HEK293T (cell line): Measurements from ENCODE around the gene UBE3B.

Experiments
- CTCF ChIA-PET: fragments of 350-600 bp; formaldehyde crosslinking; extraction: SDS; loops from one replicate; lab custom pipeline; 2021; ENCODE audit warnings: antibody characterized with exemption, inconsistent platforms; lab: Yijun Ruan, JAX
- POLR2A ChIA-PET: fragments of 350-600 bp; formaldehyde crosslinking; extraction: SDS; loops from one replicate; lab custom pipeline; 2020; ENCODE audit warnings: antibody characterized with exemption, inconsistent platforms; lab: Yijun Ruan, JAX
- DNase-seq: peaks from one replicate; pipeline ENCODE4 v3.0.0; 2012; ENCODE audit warnings: mixed read lengths; ENCODE audit errors: extremely low spot score
- ARNT ChIP-seq: fragments of 450-650 bp; IDR thresholded peaks from 2 replicates; pipeline ENCODE4 v1.6.1; 2017; ENCODE audit warnings: mild to moderate bottlenecking
- BHLHE40 ChIP-seq: fragments of 450-650 bp; IDR thresholded peaks from 2 replicates; pipeline ENCODE4 v1.6.1; 2016; ENCODE audit warnings: mild to moderate bottlenecking, moderate library complexity, borderline replicate concordance
- CTBP1 ChIP-seq: fragments of 450-650 bp; IDR thresholded peaks from 2 replicates; pipeline ENCODE4 v1.6.1; 2016; ENCODE audit warnings: borderline replicate concordance
- ELF4 ChIP-seq: fragments of 450-650 bp; IDR thresholded peaks from 2 replicates; pipeline ENCODE4 v1.6.1; 2017; ENCODE audit warnings: antibody characterized with exemption
- FOXA1 ChIP-seq: fragments of 450-650 bp; IDR thresholded peaks from 2 replicates; pipeline ENCODE4 v1.6.1; 2016; ENCODE audit warnings: mild to moderate bottlenecking
- FOXK2 ChIP-seq: fragments of 450-650 bp; IDR thresholded peaks from 2 replicates; pipeline ENCODE4 v1.6.1; 2016; ENCODE audit warnings: mild to moderate bottlenecking
- FOXM1 ChIP-seq: fragments of 450-650 bp; IDR thresholded peaks from 2 replicates; pipeline ENCODE4 v1.6.1; 2017; ENCODE audit warnings: mild to moderate bottlenecking, borderline replicate concordance
- HDGF ChIP-seq: fragments of 450-650 bp; IDR thresholded peaks from 2 replicates; pipeline ENCODE4 v1.6.1; 2017; ENCODE audit warnings: antibody characterized with exemption, borderline replicate concordance
- L3MBTL2 ChIP-seq: fragments of 450-650 bp; conservative IDR thresholded peaks from 2 replicates; pipeline ENCODE4 v1.6.1; 2016; ENCODE audit warnings: mild to moderate bottlenecking
- LEF1 ChIP-seq: fragments of 450-650 bp; IDR thresholded peaks from 2 replicates; pipeline ENCODE4 v1.6.1; 2017; ENCODE audit warnings: mild to moderate bottlenecking, borderline replicate concordance
- NFRKB ChIP-seq: fragments of 450-650 bp; IDR thresholded peaks from 2 replicates; pipeline ENCODE4 v1.6.1; 2016; ENCODE audit warnings: mild to moderate bottlenecking, moderate library complexity
- PKNOX1 ChIP-seq: fragments of 450-650 bp; IDR thresholded peaks from 2 replicates; pipeline ENCODE4 v1.6.1; 2016
- SP1 ChIP-seq: fragments of 450-650 bp; IDR thresholded peaks from 2 replicates; pipeline ENCODE4 v1.6.1; 2017
- SUZ12 ChIP-seq: fragments of 450-650 bp; IDR thresholded peaks from 2 replicates; pipeline ENCODE4 v1.6.1; 2016; ENCODE audit warnings: mild to moderate bottlenecking
- TARDBP ChIP-seq: fragments of 450-650 bp; IDR thresholded peaks from 2 replicates; pipeline ENCODE4 v1.6.1; 2016
- ZNF384 ChIP-seq: fragments of 450-650 bp; IDR thresholded peaks from 2 replicates; pipeline ENCODE4 v1.6.1; 2016

Gene UBE3B

GRCh38 chr12:109535231-109535862 is 57.9 kb downstream of the UBE3B start:
- no peak for TF ChIP-seq PKNOX1
- no peak for TF ChIP-seq BHLHE40
- no peak for TF ChIP-seq L3MBTL2
- no peak for TF ChIP-seq FOXK2
- no peak for TF ChIP-seq LEF1
- TF ChIP-seq SUZ12 = no peak
- TF ChIP-seq FOXA1 = no peak
- no peak for TF ChIP-seq CTBP1
- TF ChIP-seq TARDBP = no peak
- no peak for TF ChIP-seq HDGF
- TF ChIP-seq ZNF384 = no peak
- TF ChIP-seq ELF4 = no peak
- no peak for TF ChIP-seq SP1
- TF ChIP-seq NFRKB = no peak
- ChIA-PET CTCF (no interaction called here), POLR2A (no interaction called here)
- no peak for DNase-seq

- ChIA-PET POLR2A (no interaction called here), CTCF (no interaction called here)
- DNase-seq = no peak
- TF ChIP-seq NFRKB = no peak
- no peak for TF ChIP-seq SUZ12
- no peak for TF ChIP-seq FOXM1
- no peak for TF ChIP-seq FOXK2
- TF ChIP-seq ARNT = no peak
- TF ChIP-seq HDGF = no peak
- no peak for TF ChIP-seq BHLHE40
- no peak for TF ChIP-seq ZNF384
- TF ChIP-seq TARDBP = no peak
- no peak for TF ChIP-seq PKNOX1
- no peak for TF ChIP-seq FOXA1
- no peak for TF ChIP-seq ELF4
- TF ChIP-seq SP1 = no peak
- TF ChIP-seq L3MBTL2 = no peak
- TF ChIP-seq CTBP1 = no peak
Measured at GRCh38 chr12:109535863-109536250, 58.4 kb downstream of the UBE3B start.

- ChIA-PET CTCF (no interaction called here), POLR2A (no interaction called here)
- DNase-seq = no peak
- no peak for TF ChIP-seq HDGF
- TF ChIP-seq CTBP1 = no peak
- no peak for TF ChIP-seq FOXK2
- no peak for TF ChIP-seq TARDBP
- TF ChIP-seq FOXA1 = no peak
- TF ChIP-seq ARNT = no peak
- TF ChIP-seq L3MBTL2 = no peak
Measured at GRCh38 chr12:109537136-109537535, 59.7 kb downstream of the UBE3B start.

GRCh38 chr12:109538191-109538863 is 60.9 kb downstream of the UBE3B start:
- DNase-seq = no peak
- TF ChIP-seq FOXM1 (no peak), PKNOX1 (no peak), TARDBP (no peak), LEF1 (no peak), FOXK2 (no peak), SUZ12 (no peak), SP1 (no peak), L3MBTL2 (no peak), BHLHE40 (no peak), ARNT (no peak), FOXA1 (no peak), CTBP1 (no peak), ZNF384 (no peak), NFRKB (no peak), HDGF (no peak), ELF4 (no peak)
- ChIA-PET POLR2A (no interaction called here), CTCF (interaction anchor here (0.6 kb wide), 1 partner anchor 226 kb away, joined by 3 read pairs; no protein-coding TSS in a partner anchor)

- ChIA-PET CTCF (no interaction called here), POLR2A (no interaction called here)
- TF ChIP-seq HDGF = no peak
- no peak for TF ChIP-seq ARNT
- no peak for DNase-seq
Measured at GRCh38 chr12:109539508-109539907, 62.1 kb downstream of the UBE3B start.
